HL-60/S4 treated with phorbol 12-myristate 13-acetate at 8.2 ng/mL for 4 days and 3 days (cell line): ENCODE measurements around the gene CIAPIN1.
"Not testable (repeated sequence)": the region's sequence is repeated elsewhere in the genome, so short reads cannot be mapped to it uniquely, and the experiment has no call there.

ENCODE experiments used
- in situ Hi-C: fragments of 300-500 bp; cut with MboI; formaldehyde crosslinking; loops from 2 replicates; pipeline ENCODE4 v1.15.0; 2022; ENCODE audit warnings: low sequenced_read_pairs

The CIAPIN1 gene

GRCh38 chr16:57444711-57445110 is 2.5 kb downstream of the CIAPIN1 start:
- in situ Hi-C loops = no loop called here

DNA sequence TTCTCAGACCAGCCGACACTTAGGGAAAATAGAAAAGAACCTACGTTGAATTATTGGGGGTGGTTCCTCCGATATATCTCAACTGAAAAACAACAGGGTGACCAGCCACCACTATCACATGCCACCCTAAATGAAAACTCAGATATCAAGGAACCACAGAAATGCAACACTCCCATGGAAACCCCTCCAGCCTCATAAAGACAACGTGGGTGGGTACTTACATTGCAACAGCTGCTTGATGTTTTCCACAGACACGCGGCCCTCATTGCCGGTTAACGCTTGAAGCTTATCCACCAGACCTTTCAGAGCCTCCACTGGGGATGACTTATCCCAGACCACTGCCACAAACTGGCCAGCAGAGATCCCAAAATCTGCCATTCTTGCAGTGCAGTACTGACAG is 6.6 kb downstream of the CIAPIN1 start:
- in situ Hi-C loops = not testable (repeated sequence)

DNA sequence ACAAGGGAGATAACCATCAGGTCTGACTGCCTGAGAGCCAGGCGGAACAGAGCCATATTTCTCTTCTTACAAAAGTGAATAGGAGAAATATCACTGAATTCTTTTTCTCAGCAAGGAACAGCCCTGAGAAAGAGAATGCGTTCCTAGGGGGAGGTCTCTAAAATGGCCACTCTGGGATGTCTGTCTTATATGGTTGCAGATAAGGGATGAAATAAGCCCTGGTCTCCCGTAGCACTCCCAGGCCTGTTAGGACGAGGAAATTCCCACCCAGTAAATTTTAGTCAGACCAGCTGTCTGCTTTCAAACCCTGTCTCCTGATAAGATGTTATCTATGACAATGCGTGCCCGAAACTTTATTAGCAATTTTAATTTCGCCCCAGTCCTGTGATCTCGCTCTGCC is 7.2 kb downstream of the CIAPIN1 start:
- in situ Hi-C loops = not testable (repeated sequence)

DNA sequence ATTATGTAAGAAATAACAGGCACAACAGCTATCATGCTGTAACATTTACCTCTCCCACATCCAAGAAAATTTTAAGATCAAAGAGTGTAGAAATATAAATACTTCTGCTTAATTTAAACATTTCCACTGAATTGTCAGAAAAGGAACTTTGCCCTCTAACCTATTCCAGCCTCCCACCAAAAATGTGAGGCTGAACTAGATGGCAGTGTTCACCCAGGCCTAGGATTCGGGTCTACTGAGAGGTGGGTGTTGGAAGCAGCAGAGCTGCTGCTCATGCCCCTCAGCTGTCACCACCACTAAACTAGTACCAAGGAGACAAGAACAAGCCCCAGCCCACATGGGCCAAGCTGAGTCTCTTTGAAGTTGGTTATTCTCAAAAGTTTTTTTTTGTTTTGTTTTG is 11.3 kb downstream of the CIAPIN1 start:
- in situ Hi-C loops = no loop called here

DNA sequence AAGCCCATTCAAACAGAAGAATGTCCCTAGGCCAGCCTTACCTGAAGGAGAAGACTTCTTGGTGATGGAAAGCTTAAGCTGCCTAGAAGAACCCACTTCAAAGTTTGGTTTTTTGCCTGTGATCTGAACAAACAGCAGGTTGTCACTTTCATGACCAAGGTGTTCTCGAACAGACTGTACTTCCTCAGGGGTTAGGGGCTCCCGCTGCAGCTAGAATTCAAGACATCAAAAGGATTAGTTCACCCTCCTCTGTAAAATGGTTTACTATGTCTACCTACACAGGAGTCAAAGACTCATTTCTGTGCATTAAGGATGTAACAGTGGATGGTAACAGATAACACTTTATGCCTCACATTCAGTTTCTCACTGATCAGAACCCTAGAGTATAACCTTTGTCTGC is 13.2 kb downstream of the CIAPIN1 start:
- in situ Hi-C loops = no loop called here

DNA sequence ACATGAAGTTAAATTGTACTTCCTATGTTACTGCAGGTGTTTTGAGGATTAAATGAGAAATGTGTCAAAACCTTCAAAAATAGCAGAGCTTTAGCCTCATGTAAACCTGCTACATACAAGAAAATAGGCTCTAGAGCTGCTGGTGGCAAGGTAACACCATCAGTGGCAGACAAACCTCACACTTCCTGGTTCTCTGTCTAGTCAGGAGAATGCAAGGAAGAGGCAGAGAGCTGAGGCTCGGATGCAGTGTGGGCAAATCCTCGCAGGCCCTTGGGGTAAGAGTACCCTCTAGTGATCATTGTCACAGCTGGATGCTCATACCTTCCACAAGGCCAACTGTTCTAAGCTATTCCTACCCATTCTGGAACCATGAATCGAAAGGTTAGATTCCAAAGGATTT is 14.2 kb downstream of the CIAPIN1 start:
- in situ Hi-C loops = no loop called here

- in situ Hi-C loops = no loop called here
These were observed 14.7 kb downstream of the CIAPIN1 start for GRCh38 chr16:57432505-57432904.

- in situ Hi-C loops = no loop called here
These were observed 16.2 kb downstream of the CIAPIN1 start for GRCh38 chr16:57430955-57431354.

DNA sequence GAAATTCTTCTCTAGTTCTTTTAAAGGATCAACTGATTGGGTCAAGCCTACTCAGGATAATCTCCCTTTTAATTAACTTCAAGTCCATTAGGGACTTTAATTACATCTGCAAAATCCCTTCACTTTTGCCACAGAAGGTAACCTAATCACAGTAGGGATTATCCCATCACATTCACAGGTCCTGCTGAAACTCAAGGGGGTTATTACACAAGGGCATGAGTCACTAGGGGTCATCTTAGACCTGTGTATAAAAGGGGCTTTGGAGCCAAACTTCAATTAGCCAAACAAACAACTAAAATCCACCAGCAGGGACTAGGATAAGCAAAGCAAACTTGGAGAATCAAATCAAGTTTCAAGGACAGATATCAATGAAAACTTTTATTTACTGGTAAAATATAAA is 19.4 kb downstream of the CIAPIN1 start:
- in situ Hi-C loops = no loop called here

DNA sequence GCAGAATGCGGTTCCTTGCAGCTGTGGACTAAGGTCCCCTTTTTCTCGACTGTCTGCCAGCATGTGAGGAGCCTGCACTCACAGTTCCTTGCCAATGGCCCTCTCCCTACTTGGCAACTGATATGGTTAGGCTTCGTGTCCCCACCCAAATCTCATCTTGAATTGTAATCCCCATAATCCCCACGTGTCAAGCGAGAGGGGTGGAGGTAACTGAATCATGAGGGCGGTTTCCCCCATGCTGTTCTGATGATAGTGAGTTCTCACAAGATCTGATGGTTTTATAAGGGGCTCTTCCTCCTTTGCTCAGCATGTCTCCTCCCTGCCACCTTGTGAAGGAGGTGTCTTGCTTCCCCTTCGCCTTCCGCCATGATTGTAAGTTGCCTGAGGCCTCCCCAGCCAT is 19.9 kb downstream of the CIAPIN1 start:
- in situ Hi-C loops = no loop called here

DNA sequence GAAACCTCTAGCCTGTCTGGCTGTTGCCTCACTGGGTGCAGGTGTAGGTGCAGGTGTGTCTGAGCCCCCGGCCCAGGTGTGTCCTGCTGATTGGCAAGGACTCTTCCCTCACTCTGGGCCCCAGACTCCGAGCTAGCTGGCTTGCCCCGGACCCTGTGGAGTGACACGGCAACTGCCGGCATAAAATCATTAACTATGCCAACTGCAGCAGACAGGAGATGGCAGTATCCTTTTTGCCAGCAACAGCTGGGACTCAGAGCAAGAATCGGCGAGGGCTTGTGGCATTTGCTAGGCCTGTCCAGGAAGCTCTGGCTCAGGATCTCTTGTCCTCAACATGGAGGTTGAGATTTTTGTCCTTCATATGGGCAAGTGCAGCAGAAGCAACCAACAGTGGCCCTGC is 20.8 kb downstream of the CIAPIN1 start:
- in situ Hi-C loops = no loop called here

DNA sequence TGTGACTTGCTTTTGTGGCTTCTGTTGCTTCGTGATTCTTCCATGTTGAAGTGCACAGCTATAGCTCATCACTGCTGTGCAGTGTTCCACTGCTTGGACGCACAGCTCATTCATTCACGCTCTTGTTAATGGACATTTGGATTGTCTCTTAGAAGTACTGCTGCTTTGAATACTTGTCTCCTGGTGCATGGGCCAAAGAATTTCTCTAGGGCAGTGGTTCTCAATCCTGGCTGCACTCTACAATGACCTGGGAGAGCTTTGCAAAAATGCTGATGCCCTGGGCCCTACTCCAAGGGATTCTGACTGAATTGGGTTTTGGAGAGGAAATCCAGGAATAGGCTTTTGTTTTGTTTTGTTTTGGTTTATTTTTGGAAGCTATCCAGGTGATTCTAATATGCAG is 22.6 kb downstream of the CIAPIN1 start:
- in situ Hi-C loops = no loop called here

DNA sequence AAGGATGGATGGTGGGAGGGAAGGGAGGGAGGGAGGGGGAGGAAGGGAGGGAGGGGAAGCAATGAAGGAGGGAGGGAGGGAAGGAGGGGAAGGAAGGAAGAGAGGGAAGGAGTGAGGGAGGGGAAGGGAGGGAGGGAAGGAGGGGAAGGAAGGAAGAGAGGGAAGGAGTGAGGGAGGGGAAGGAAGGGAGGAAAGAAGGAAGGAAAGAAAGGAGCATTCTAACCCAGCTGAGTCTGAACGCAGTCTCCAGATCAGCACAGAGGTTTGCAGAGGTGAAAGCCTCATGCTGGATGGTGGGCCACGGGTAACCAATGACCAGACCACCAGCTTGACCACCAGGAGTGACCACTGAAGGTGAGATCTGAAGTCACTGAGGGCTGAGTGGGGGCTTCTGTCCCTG is 24.0 kb downstream of the CIAPIN1 start:
- in situ Hi-C loops = no loop called here

DNA sequence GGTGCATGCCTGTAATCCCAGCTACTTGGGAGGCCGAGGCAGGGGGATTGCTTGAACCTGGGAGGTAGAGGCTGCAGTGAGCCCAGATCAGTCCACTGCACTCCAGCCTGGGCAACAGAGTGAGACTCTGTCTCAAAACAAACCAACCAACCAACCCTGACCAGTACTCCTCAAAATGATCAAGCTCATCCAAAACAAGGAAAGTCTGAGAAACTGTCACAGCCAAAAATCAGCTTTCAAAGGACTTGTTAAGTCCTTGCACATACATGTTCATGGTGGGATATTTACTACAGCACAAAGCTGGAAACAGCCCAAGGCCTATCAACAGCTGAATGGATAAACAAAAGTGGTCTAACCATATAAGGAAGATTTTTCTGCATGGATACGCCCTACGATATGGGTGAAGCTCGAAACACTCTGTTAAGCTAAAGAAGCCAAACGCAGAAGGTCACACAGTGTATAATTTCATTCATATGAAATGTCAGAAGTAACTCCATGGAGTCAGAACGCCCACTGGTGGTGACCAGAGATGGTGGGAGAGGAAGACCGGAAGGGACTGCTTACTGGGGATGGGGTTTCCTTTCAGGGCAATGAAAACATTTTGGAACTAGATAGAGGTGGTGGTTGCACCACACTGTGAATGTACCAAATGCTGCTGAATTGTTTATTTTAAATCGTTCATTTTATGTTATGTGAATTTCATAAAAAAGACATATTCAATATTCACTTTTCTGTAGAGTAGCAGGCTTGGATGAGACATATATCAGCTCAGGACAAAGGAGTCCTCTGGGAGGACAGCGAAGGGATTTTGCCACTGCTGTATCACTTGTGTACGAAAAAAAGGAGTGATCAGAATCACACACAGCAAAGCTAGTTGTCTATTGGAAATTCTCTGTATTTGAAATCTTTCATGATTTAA is 24.9 kb downstream of the CIAPIN1 start:
- in situ Hi-C loops = no loop called here

DNA sequence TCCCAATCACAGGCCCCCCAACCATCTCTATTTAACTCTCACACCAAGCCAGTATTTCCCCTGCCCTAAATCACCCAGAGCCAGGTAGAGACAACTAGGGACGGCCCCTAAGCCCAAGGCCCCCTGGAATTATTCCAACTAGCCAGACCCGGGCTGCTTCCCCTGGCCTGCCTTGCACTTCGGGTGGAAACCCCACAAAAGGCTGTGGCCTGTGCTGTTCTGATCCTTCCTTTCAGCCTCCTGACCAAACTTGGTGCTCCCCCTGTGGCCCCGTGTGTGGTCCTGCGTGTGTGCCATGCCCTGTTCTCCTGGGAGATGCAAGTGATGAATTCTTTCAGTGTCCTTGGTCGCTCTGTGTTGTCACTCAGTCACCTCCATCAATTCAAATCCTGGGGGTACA is 27.7 kb downstream of the CIAPIN1 start:
- in situ Hi-C loops = loop anchor here (5.0 kb wide), 1 partner anchor 112 kb away; no protein-coding TSS in a partner anchor

DNA sequence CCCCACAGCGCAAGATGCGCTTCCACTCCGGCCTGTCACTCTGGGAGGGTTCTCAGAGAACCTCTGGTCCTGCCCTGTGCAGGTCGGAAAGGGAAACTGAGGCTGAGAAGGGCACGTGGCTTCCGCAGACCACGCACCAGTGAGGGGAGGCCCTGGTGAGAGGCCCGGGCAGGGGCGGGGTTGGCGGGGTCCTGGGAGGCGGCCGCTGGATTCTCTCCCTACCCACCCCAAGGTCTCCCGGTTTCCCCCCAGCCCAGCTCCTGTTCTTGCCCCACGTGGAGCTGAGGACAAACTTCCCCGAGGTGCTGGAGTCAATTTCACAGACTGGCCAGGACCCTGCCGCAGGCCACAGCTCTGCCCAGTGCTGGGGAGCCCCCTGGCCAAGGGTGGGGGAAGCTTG is 31.1 kb downstream of the CIAPIN1 start:
- in situ Hi-C loops = loop anchor here (5.0 kb wide), 1 partner anchor 109 kb away; no protein-coding TSS in a partner anchor

DNA sequence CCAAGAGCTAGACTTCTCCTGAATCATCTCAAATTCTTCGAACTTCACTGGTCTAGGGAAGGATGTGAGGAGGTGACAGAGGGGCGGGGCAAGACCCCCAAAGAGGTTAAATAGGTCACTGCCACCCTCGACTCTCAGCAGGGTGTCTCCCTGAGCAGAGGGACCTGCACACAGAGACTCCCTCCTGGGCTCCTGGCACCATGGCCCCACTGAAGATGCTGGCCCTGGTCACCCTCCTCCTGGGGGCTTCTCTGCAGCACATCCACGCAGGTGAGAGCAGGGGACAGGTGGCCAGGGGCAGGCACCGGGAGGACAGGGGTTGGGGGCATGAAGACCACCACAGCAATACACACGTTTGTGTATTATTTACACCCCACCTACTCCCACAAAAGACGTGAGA is 33.5 kb downstream of the CIAPIN1 start:
- in situ Hi-C loops = no loop called here

- in situ Hi-C loops = no loop called here
These were observed 33.9 kb downstream of the CIAPIN1 start for GRCh38 chr16:57413301-57413730.

DNA sequence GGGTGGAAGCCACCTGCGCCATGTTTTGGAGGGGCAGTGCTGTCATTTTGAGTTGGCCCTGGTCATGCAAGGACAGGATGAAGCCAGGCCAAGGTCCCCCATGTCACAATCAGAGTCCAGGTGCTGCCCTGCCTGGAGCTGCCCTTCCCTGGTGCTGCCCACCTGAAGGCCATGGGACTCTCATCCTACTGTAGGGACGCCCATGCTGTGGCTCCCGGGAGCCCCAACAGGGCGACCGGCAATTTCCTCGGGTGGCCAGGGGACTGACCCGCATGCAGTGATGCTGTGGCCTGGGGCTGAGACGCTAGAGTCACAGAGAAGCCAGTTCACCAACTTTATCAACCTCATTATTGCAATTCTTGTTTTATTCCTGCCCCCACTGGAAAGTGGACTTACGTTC is 34.6 kb downstream of the CIAPIN1 start:
- in situ Hi-C loops = no loop called here

DNA sequence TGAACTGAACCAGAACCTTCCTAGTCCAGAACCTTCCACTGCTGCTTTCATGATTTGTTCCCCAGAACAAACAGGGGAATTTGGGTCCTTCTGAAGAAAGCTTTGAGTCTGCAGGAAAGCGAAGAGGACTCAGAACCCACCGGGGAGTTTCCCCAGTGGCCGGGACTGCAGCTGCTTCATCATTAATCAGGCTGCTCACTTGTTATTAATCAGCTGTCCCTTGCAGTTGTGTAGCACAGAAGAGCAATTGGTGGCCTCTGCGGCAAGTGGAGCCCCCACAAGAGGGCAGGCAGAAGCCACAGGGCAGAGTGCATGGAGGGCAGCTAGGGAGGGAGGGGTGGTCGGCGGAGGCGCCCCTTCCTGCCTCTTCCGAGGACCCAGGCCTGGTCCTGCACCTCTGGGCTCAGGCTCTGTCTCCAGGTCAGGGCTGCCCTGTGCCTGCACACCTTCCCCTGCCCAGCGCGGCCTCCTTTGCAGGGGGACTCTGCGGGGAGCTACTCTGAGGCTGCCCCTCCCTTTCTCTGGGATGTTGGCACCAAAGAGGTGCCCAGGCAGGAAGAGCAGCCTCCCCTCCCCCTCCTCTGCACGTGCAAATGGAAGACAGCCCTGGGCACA is 35.7 kb downstream of the CIAPIN1 start:
- in situ Hi-C loops = no loop called here

DNA sequence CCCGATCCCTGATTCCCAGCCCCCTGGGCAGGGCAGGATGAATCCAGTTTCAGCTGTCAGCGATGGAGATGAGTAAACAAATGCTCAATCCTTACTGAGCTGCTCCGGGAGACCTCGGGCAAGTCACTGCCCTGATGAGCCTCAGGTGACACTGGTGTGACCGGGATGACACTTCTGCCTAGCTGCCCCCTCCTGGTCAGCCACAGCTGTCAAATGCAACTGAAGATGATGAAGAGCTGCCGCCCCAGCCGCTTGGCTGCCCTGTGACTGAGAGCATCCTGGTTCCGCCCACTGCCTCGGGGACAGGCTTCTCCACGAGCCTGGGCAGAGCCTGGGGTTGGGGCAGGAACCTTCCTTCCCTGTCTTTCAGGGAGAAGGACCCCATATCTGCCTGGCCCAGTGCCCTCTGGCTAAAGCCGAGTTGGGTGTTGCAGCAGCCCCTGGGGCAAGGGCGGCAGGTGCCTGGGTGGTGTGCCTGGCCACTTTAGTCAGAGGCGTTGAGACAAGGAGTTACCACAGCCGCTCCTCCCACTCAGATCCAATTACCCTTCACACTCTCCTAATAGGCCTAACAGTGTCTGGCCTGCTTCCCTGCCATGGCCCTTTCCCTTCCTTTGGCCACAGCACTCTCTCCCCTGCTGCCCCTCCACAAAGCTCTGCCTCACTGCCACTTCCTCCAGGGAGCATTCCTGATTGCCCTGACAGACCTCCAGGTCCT is 37.2 kb downstream of the CIAPIN1 start:
- in situ Hi-C loops = no loop called here

DNA sequence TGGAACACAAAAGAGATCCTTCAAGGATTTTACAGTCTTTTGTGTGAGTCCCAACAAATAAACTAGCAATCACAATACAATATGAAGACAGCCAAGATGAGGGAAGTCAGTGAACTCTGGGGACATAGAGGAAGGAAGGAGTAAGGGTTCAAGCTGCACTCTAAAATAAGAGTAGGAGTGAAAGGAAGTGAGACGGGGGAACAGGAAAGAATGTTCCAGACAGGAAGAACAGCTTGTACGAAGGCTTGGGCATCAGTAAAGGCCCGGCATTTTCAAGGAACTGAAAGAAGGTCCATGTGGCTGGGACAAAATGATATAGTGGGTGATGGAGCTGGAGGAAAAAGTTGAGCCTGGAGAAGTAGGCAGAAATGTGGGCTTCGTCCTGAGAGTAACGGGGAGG is 38.1 kb downstream of the CIAPIN1 start:
- in situ Hi-C loops = no loop called here
